Measurements from ENCODE around the gene RBM22. TPM values are rescaled to one million over a fixed set of nuclear protein-coding genes. Genes with fewer than 3 reads are reported as not detected.

RBM22 gene
- total RNA-seq, 6 donors from 2014 or later, result 22.6 to 46.7 (median 37.6) TPM

DNA sequence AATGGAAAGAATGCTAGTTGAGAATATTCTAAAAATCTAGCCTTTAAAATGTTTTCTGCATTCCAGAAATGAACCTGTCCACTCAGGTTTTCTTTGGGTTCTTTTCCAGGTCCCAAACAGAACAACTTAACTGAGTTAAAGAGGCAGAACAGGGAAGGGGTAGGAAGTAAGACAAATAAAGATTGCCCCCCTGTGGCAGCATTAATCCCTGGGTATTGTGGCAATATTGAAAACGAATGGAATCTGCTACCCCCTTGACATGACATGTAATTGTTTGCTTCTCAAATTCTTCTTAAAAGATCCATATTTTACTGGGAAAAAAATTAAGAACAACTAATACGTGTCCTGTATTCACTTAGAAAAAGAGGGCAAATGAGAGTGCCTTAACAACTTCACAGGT, 9.3 kb upstream of the RBM22 start:
- 61 to 65% methylated on average over 2 of the region's 2 CpGs for WGBS, 2 donors
- ATAC-seq (ENCODE audit: low FRiP score in 2 of 2), result no peak
- peaks cover 26 to 73% (median 53%) of the 10 kb centered on the region in 4 donors for H3K36me3 ChIP-seq

GRCh38 chr5:150706776-150707390, 6.0 kb upstream of the RBM22 start:
- no peaks in the 10 kb centered on the region for H3K4me1 ChIP-seq
- H3K4me3 ChIP-seq, result no peak overlapping the region
- TF ChIP-seq CTCF (IDR thresholded peaks at IDR 0.05) (no peak), EP300 (IDR thresholded peaks at IDR 0.05) (no peak), POLR2A (IDR thresholded peaks at IDR 0.05) (no peak), POLR2AphosphoS5 (IDR thresholded peaks at IDR 0.05) (no peak)
- no peak for DNase-seq
- no peaks in the 10 kb centered on the region for H3K9me3 ChIP-seq
- ATAC-seq (ENCODE audit: low FRiP score in 2 of 2), result no peak
- H3K36me3 ChIP-seq, result peaks cover 10 to 40% (median 25%) of the 10 kb centered on the region in 4 donors
- no peak overlapping the region for H3K27ac ChIP-seq
- 79 to 81% methylated on average over 4 of the region's 4 CpGs for WGBS, 2 donors
- H3K27me3 ChIP-seq, result no peaks in the 10 kb centered on the region

More for the DNA sequence above, 9.3 kb upstream of the RBM22 start:
- TF ChIP-seq EP300 (IDR thresholded peaks at IDR 0.05), result no peak
- TF ChIP-seq POLR2A (IDR thresholded peaks at IDR 0.05), result no peak
- peak in 2 of 6 experiments; percentile 7 to 13 for TF ChIP-seq CTCF (IDR thresholded peaks at IDR 0.05)
- H3K27me3 ChIP-seq, result no peaks in the 10 kb centered on the region
- H3K27ac ChIP-seq, result no peak overlapping the region
- DNase-seq, result no peak
- no peaks in the 10 kb centered on the region for H3K4me1 ChIP-seq
- H3K9me3 ChIP-seq, result no peaks in the 10 kb centered on the region
- H3K4me3 ChIP-seq, result no peak overlapping the region

DNA sequence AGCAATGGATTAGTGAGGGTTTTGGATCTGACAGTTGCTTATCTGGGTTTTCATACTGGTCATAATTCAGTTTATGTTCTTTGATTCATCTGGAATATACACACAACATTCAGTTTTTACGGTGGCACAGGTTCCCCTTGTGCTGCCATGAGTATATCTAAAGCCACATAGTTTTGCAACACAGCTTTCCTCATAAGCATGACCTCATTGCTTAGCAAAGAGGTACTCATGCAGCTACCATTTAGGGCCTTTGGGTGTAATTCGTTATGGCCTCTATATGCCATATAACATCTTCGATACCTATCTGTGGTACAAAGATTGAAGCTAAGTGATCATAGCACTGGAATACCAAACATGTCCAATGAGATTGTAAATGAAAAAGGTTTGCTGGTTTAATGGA, 2.9 kb upstream of the RBM22 start:
- Histone ChIP-seq H3K27me3 (no peaks in the 10 kb centered on the region), H3K9me3 (no peaks in the 10 kb centered on the region), H3K36me3 (peaks cover 0 to 14% (median 4%) of the 10 kb centered on the region in 4 donors), H3K4me1 (peaks cover 12 to 19% (median 14%) of the 10 kb centered on the region in 4 donors), H3K4me3 (no peak overlapping the region), H3K27ac (no peak overlapping the region)
- ATAC-seq (ENCODE audit: low FRiP score in 2 of 2) (no peak), DNase-seq (no peak)
- 69 to 76% methylated on average over 3 of the region's 3 CpGs for WGBS, 2 donors
- no peak for TF ChIP-seq POLR2AphosphoS5 (IDR thresholded peaks at IDR 0.05)
- TF ChIP-seq POLR2A (IDR thresholded peaks at IDR 0.05), result no peak
- no peak for TF ChIP-seq CTCF (IDR thresholded peaks at IDR 0.05)
- TF ChIP-seq EP300 (IDR thresholded peaks at IDR 0.05), result no peak

DNA sequence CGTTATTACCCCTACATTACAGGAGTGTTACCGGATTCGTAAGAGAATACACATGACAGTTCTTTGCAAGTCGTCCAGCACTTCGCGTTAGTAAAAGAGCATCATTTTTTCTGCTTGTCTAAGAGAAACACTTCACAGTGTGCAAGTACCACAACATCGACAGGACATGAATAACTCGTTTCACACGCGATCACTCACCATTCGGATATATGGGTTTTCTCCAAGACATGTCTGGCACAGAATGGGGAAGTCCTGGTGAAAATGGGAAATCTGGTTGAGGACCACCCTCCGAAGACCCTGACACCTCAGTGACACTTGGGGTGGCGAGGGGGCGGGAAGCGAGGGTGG, 642 bp downstream of the RBM22 start:
- Histone ChIP-seq H3K27ac (peak overlapping the region; percentile 92 to 100 (median 97)), H3K36me3 (peaks cover 30 to 41% (median 37%) of the 10 kb centered on the region in 4 donors), H3K9me3 (no peaks in the 10 kb centered on the region), H3K4me3 (peak overlapping the region; percentile 70 to 97 (median 89)), H3K27me3 (no peaks in the 10 kb centered on the region), H3K4me1 (peaks cover 12 to 20% (median 15%) of the 10 kb centered on the region in 4 donors)
- peak in 1 of 2 donors; percentile 9 for ATAC-seq (ENCODE audit: low FRiP score in 2 of 2)
- WGBS, 2 donors, result 1 to 2% methylated on average over 14 to 15 of the region's 15 CpGs
- no peak for DNase-seq
- TF ChIP-seq EP300 (IDR thresholded peaks at IDR 0.05) (no peak), POLR2A (IDR thresholded peaks at IDR 0.05) (no peak)

GRCh38 chr5:150694612-150695011, 6.2 kb downstream of the RBM22 start:
- peaks cover 8 to 9% (median 9%) of the 10 kb centered on the region in 4 donors for H3K4me1 ChIP-seq
- peaks cover 70 to 95% (median 85%) of the 10 kb centered on the region in 4 donors for H3K36me3 ChIP-seq
- ATAC-seq (ENCODE audit: low FRiP score in 2 of 2) (no peak), DNase-seq (no peak)
- WGBS, 2 donors, result 83 to 84% methylated on average over 3 of the region's 3 CpGs
- H3K4me3 ChIP-seq, result no peak overlapping the region
- H3K9me3 ChIP-seq, result no peaks in the 10 kb centered on the region
- H3K27me3 ChIP-seq, result no peaks in the 10 kb centered on the region
- TF ChIP-seq EP300 (IDR thresholded peaks at IDR 0.05) (no peak), POLR2A (IDR thresholded peaks at IDR 0.05) (no peak), POLR2AphosphoS5 (IDR thresholded peaks at IDR 0.05) (no peak), CTCF (IDR thresholded peaks at IDR 0.05) (no peak)
- no peak overlapping the region for H3K27ac ChIP-seq
